ENCODE data around the gene KSR2. TPM values are rescaled to one million over a fixed set of nuclear protein-coding genes. Genes with fewer than 3 reads are reported as not detected.

KSR2 gene
- total RNA-seq, 1 experiment from 2014 or later: 2.0 TPM

- no peak overlapping the region for H3K4me3 ChIP-seq
- H3F3A ChIP-seq (ENCODE audit: insufficient read depth, low read depth): no peaks in the 10 kb centered on the region; the same call in 1 of the 2 replicates
- H3K27me3 ChIP-seq (ENCODE audit: insufficient read depth, low read depth): no peaks in the 10 kb centered on the region
- TF ChIP-seq EZH2 (IDR thresholded peaks at IDR 0.05; ENCODE audit: low read depth): no peak
- H4K20me1 ChIP-seq (ENCODE audit: insufficient read depth): no peaks in the 10 kb centered on the region
- no peak overlapping the region for H2AFZ ChIP-seq
- H3K27ac ChIP-seq: no peak overlapping the region
- H3K36me3 ChIP-seq (ENCODE audit: low read depth): no peaks in the 10 kb centered on the region
- BruUV-seq (replicated peaks): no TSS peak
- H3K4me2 ChIP-seq: no peak overlapping the region; the same call in 1 of the 2 replicates
- CTCF ChIA-PET: no interaction called here
- POLR2A ChIA-PET (ENCODE audit: unreplicated experiment): no interaction called here
- H3K9me3 ChIP-seq (ENCODE audit: insufficient read depth, low read depth): no peaks in the 10 kb centered on the region
- intact Hi-C loops (cut with micrococcal nuclease; ENCODE audit: unreplicated experiment): no loop called here
- peaks cover 11% of the 10 kb centered on the region for H3K4me1 ChIP-seq (replicated peaks; ENCODE audit: insufficient read depth)
- DNase-seq: no peak
- H3K79me2 ChIP-seq (ENCODE audit: low read depth): no peaks in the 10 kb centered on the region
- H3K9me2 ChIP-seq (ENCODE audit: insufficient read depth): no peaks in the 10 kb centered on the region
Measured at GRCh38 chr12:117485984-117486839, 482.6 kb downstream of the KSR2 start.

GRCh38 chr12:117484901-117485300 lies 483.9 kb downstream of the KSR2 start:
- intact Hi-C loops (cut with micrococcal nuclease; ENCODE audit: unreplicated experiment): no loop called here
- DNase-seq: no peak
- no peaks in the 10 kb centered on the region for H3K9me2 ChIP-seq (ENCODE audit: insufficient read depth)
- H4K20me1 ChIP-seq (ENCODE audit: insufficient read depth): no peaks in the 10 kb centered on the region
- H2AFZ ChIP-seq: no peak overlapping the region
- no peak for TF ChIP-seq EZH2 (IDR thresholded peaks at IDR 0.05; ENCODE audit: low read depth)
- TF ChIP-seq CTCF (conservative IDR thresholded peaks at IDR 0.05): no peak
- POLR2A ChIA-PET (ENCODE audit: unreplicated experiment): no interaction called here
- H3K79me2 ChIP-seq (ENCODE audit: low read depth): no peaks in the 10 kb centered on the region
- H3K9me3 ChIP-seq (ENCODE audit: insufficient read depth, low read depth): no peaks in the 10 kb centered on the region
- no peak overlapping the region for H3K4me3 ChIP-seq
- H3K27ac ChIP-seq: no peak overlapping the region
- no peaks in the 10 kb centered on the region for H3K27me3 ChIP-seq (ENCODE audit: insufficient read depth, low read depth)
- BruUV-seq (replicated peaks): no TSS peak
- H3K4me2 ChIP-seq: no peak overlapping the region
- CTCF ChIA-PET: no interaction called here
- H3F3A ChIP-seq (ENCODE audit: insufficient read depth, low read depth): no peaks in the 10 kb centered on the region; the same call in 1 of the 2 replicates
- peaks cover 11% of the 10 kb centered on the region for H3K4me1 ChIP-seq (replicated peaks; ENCODE audit: insufficient read depth)
- no peaks in the 10 kb centered on the region for H3K36me3 ChIP-seq (ENCODE audit: low read depth)

GRCh38 chr12:117483501-117483900 lies 485.3 kb downstream of the KSR2 start:
- H3K9me2 ChIP-seq (ENCODE audit: insufficient read depth): no peaks in the 10 kb centered on the region
- H3K79me2 ChIP-seq (ENCODE audit: low read depth): no peaks in the 10 kb centered on the region
- POLR2A ChIA-PET (ENCODE audit: unreplicated experiment): no interaction called here
- no peak for DNase-seq
- no peak overlapping the region for H3K4me2 ChIP-seq
- intact Hi-C loops (cut with micrococcal nuclease; ENCODE audit: unreplicated experiment): no loop called here
- no peaks in the 10 kb centered on the region for H4K20me1 ChIP-seq (ENCODE audit: insufficient read depth)
- TF ChIP-seq EZH2 (IDR thresholded peaks at IDR 0.05; ENCODE audit: low read depth): no peak
- CTCF ChIA-PET: no interaction called here
- no peaks in the 10 kb centered on the region; the same call in 1 of the 2 replicates for H3F3A ChIP-seq (ENCODE audit: insufficient read depth, low read depth)
- H3K4me3 ChIP-seq: no peak overlapping the region
- H3K27me3 ChIP-seq (ENCODE audit: insufficient read depth, low read depth): no peaks in the 10 kb centered on the region; the same call in 1 of the 2 replicates
- no TSS peak for BruUV-seq (replicated peaks)
- H3K9me3 ChIP-seq (ENCODE audit: insufficient read depth, low read depth): no peaks in the 10 kb centered on the region
- no peak overlapping the region for H2AFZ ChIP-seq
- H3K36me3 ChIP-seq (ENCODE audit: low read depth): no peaks in the 10 kb centered on the region
- H3K4me1 ChIP-seq (replicated peaks; ENCODE audit: insufficient read depth): peaks cover 11% of the 10 kb centered on the region
- no peak overlapping the region for H3K27ac ChIP-seq

- BruUV-seq (replicated peaks): no TSS peak
- Histone ChIP-seq H3K27me3 (ENCODE audit: insufficient read depth, low read depth) (no peaks in the 10 kb centered on the region; the same call in 1 of the 2 replicates), H3K9me2 (ENCODE audit: insufficient read depth) (no peaks in the 10 kb centered on the region), H3K4me2 (no peak overlapping the region), H2AFZ (no peak overlapping the region), H3K36me3 (ENCODE audit: low read depth) (no peaks in the 10 kb centered on the region), H3K27ac (no peak overlapping the region), H3F3A (ENCODE audit: insufficient read depth, low read depth) (no peaks in the 10 kb centered on the region; the same call in 1 of the 2 replicates), H3K79me2 (ENCODE audit: low read depth) (no peaks in the 10 kb centered on the region), H3K4me1 (replicated peaks; ENCODE audit: insufficient read depth) (0 out of 2 replicates have a peak, but pooled peaks cover under 1% of the 10 kb centered on the region), H3K9me3 (ENCODE audit: insufficient read depth, low read depth) (no peaks in the 10 kb centered on the region), H4K20me1 (ENCODE audit: insufficient read depth) (no peaks in the 10 kb centered on the region), H3K4me3 (no peak overlapping the region)
- POLR2A ChIA-PET (ENCODE audit: unreplicated experiment): no interaction called here
- CTCF ChIA-PET: no interaction called here
- no peak for DNase-seq
- TF ChIP-seq EZH2 (IDR thresholded peaks at IDR 0.05; ENCODE audit: low read depth) (no peak), CTCF (conservative IDR thresholded peaks at IDR 0.05) (no peak)
- intact Hi-C loops (cut with micrococcal nuclease; ENCODE audit: unreplicated experiment): no loop called here
Measured at GRCh38 chr12:117481470-117481869, 487.3 kb downstream of the KSR2 start.
